Fibroblast of mammary gland (primary cell): Measurements from ENCODE around the gene ANKUB1.

ENCODE experiments used
- DNase-seq: peaks from one replicate; pipeline ENCODE4 v3.0.0-alpha.2; 2010; ENCODE audit warnings: low read depth
- H3K4me3 ChIP-seq: 2 replicates; pipeline ENCODE4 v1.5.1; 2011; ENCODE audit warnings: low read depth, mild to moderate bottlenecking, low read length, moderate library complexity; ENCODE audit not compliant: control insufficient read depth
- TF ChIP-seq, protein P1 (sequence below): conservative IDR thresholded peaks from 2 replicates; pipeline ENCODE4 v1.5.1; 2011; ENCODE audit warnings: low read depth, low read length, inconsistent platforms; ENCODE audit not compliant: control insufficient read depth, insufficient read depth

The ANKUB1 gene

GRCh38 chr3:149790698-149791097, 1.7 kb downstream of the ANKUB1 start:
- H3K4me3 ChIP-seq: no peak overlapping the region
- no peak for DNase-seq
- TF ChIP-seq, protein P1, sequence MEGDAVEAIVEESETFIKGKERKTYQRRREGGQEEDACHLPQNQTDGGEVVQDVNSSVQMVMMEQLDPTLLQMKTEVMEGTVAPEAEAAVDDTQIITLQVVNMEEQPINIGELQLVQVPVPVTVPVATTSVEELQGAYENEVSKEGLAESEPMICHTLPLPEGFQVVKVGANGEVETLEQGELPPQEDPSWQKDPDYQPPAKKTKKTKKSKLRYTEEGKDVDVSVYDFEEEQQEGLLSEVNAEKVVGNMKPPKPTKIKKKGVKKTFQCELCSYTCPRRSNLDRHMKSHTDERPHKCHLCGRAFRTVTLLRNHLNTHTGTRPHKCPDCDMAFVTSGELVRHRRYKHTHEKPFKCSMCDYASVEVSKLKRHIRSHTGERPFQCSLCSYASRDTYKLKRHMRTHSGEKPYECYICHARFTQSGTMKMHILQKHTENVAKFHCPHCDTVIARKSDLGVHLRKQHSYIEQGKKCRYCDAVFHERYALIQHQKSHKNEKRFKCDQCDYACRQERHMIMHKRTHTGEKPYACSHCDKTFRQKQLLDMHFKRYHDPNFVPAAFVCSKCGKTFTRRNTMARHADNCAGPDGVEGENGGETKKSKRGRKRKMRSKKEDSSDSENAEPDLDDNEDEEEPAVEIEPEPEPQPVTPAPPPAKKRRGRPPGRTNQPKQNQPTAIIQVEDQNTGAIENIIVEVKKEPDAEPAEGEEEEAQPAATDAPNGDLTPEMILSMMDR: no peak

DNA sequence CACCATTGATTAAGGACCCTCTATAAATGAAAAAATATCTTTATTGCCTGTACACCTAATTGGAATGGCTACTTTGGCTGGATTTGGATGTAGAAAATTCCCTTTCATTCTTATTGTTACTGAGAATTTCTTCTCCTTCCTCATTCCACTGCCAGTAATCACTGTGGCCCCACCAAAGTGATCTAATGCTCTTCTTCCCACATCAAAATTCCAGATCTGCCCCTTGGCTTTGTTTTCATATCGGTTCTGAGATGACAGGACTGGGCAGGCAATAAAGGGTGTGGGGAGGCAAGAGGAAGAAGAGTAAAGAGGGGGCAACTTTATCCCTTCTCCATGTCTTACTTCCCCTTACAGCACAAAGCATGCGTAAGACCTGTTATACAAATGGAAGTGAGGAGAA, 2.1 kb downstream of the ANKUB1 start:
- TF ChIP-seq, protein P1: no peak
- DNase-seq: peak; percentile 7
- no peak overlapping the region for H3K4me3 ChIP-seq

DNA sequence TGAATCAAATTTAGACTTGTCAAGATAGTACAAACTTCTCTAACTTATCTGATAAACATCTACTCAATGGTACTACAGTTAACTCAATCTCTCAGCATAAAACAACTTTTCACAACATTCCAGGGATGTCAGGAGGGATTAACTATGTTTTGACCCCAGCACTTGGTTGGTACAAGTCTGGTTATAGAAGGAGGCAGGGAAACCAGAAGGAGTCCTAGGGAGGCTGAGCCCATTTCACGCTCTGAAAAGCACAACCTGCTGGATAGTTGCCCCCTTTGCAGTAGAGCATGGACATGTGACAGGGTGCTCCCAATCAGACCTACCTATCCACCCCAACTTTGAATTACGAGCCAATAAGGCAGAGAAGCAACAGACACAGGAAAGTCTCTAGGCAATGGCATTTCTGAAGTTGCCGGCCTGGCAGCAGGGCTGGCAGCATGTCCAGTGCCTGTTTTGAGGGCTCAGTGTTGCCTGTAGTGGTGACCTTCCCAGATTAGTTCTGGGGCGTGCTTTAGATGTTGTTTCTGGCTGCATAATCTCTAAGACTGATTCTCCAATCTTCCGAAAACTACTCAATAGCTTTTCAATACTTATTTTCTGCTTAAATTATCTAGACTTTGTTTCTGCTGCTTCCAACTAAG, 8.2 kb downstream of the ANKUB1 start:
- TF ChIP-seq, protein P1: no peak
- DNase-seq: no peak
- H3K4me3 ChIP-seq: no peak overlapping the region

DNA sequence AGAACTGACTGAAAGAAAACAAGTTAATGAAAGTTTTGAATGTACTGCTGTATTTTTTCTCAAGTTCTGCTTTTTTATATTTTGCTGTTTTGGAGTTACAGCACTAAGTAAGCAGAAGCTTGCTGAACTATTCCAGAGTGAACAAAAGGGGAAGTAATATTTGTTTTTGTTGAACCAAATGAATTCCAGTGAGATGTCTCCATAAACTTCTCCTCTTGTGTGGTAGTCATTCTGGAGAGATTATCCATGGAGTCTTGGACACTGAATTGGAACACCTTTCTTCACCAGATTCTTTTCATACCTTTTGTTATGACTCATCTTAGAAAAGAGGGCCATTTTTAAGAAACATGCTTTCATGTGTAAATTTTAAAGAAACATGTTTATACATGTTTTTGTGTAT, 8.8 kb downstream of the ANKUB1 start:
- peak; percentile 5 for DNase-seq
- TF ChIP-seq, protein P1: no peak
- H3K4me3 ChIP-seq: no peak overlapping the region

- TF ChIP-seq, protein P1: no peak
- DNase-seq: no peak
- H3K4me3 ChIP-seq: no peak overlapping the region
These were observed 10.6 kb downstream of the ANKUB1 start for GRCh38 chr3:149781741-149782140.

- H3K4me3 ChIP-seq: no peak overlapping the region
- TF ChIP-seq, protein P1: no peak
- DNase-seq: no peak
These were observed 11.1 kb downstream of the ANKUB1 start for GRCh38 chr3:149781211-149781610.
